ENCODE measurements around the gene EZR. TPM values are rescaled to one million over a fixed set of nuclear protein-coding genes. Genes with fewer than 3 reads are reported as not detected.

Gene EZR
- total and polyA plus RNA-seq, 7 donors = 19.1 to 61.7 (median 30.9) TPM

DNA sequence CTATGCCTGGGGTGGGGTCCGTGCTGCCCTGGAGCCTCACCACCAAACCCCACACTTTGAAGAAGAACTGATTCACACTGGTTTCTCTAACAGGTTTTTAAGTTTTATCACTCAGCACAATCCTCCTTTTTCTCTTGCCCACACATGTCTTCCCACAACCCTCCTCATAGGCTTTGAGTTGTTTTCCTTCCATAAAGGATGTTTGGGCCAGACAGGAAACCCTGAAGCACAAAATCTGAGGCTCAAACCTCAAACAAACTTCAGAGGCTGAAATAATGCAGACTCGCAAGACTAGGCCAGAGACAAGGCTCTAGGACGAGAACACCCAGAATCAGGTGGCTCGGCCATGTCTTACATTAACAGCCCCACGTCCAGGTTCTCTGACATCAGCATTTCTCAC is 35.3 kb downstream of the EZR start:
- no peak for ATAC-seq
- Histone ChIP-seq H3K27me3 (ENCODE audit: insufficient read depth in 3 of 3, low read length in 2 of 3) (no peaks in the 10 kb centered on the region), H3K36me3 (ENCODE audit: insufficient read depth in 1 of 2, low read depth in 1 of 2) (peaks cover 0 to 86% of the 10 kb centered on the region in 2 donors), H3K27ac (no peak overlapping the region), H3K9me3 (no peaks in the 10 kb centered on the region), H3K4me3 (no peak overlapping the region), H3K4me1 (no peaks in the 10 kb centered on the region)
- 96 to 99% (median 98%) methylated on average over 5 of the region's 5 CpGs for WGBS, 3 donors
- intact Hi-C loops (cut with DNase I) = no loop called here
- TF ChIP-seq, protein P1, sequence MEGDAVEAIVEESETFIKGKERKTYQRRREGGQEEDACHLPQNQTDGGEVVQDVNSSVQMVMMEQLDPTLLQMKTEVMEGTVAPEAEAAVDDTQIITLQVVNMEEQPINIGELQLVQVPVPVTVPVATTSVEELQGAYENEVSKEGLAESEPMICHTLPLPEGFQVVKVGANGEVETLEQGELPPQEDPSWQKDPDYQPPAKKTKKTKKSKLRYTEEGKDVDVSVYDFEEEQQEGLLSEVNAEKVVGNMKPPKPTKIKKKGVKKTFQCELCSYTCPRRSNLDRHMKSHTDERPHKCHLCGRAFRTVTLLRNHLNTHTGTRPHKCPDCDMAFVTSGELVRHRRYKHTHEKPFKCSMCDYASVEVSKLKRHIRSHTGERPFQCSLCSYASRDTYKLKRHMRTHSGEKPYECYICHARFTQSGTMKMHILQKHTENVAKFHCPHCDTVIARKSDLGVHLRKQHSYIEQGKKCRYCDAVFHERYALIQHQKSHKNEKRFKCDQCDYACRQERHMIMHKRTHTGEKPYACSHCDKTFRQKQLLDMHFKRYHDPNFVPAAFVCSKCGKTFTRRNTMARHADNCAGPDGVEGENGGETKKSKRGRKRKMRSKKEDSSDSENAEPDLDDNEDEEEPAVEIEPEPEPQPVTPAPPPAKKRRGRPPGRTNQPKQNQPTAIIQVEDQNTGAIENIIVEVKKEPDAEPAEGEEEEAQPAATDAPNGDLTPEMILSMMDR (IDR thresholded peaks at IDR 0.05) = no peak
- DNase-seq = no peak

DNA sequence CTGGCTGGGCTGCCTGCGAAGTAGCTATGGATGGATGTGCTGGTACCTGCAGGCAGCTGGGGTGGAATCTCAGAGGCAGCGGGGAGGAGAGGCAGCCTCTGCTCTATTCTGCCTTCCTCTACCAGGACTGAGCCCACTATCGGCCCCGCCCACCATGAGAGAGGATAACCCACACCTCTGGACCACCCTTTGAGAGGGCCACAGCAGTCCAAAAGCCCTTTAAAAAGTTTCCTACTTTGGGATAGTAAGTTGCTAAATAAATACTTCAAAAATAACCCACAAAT is 36.1 kb downstream of the EZR start:
- no peak for ATAC-seq
- 73 to 95% (median 74%) methylated on average over 3 to 4 of the region's 4 CpGs for WGBS, 3 donors

GRCh38 chr6:158782432-158783166 is 36.6 kb downstream of the EZR start:
- no peak for ATAC-seq
- intact Hi-C loops (cut with DNase I) = no loop called here
- 76 to 92% (median 87%) methylated on average over 11 of the region's 11 CpGs for WGBS, 3 donors
- no peaks in the 10 kb centered on the region for H3K27me3 ChIP-seq (ENCODE audit: insufficient read depth in 3 of 3, low read length in 2 of 3)
- no peaks in the 10 kb centered on the region for H3K9me3 ChIP-seq
- H3K36me3 ChIP-seq (ENCODE audit: insufficient read depth in 1 of 2, low read depth in 1 of 2) = peaks cover 0 to 79% of the 10 kb centered on the region in 2 donors
- TF ChIP-seq, protein P1 (IDR thresholded peaks at IDR 0.05) = no peak
- no peak overlapping the region for H3K27ac ChIP-seq
- no peak for DNase-seq
- no peak overlapping the region for H3K4me3 ChIP-seq
- no peaks in the 10 kb centered on the region for H3K4me1 ChIP-seq

More for the DNA sequence above, 36.1 kb downstream of the EZR start:
- Histone ChIP-seq H3K4me3 (no peak overlapping the region), H3K36me3 (ENCODE audit: insufficient read depth in 1 of 2, low read depth in 1 of 2) (peaks cover 0 to 83% of the 10 kb centered on the region in 2 donors), H3K9me3 (no peaks in the 10 kb centered on the region), H3K4me1 (no peaks in the 10 kb centered on the region), H3K27me3 (ENCODE audit: insufficient read depth in 3 of 3, low read length in 2 of 3) (no peaks in the 10 kb centered on the region), H3K27ac (no peak overlapping the region)
- TF ChIP-seq, protein P1 (IDR thresholded peaks at IDR 0.05) = no peak
- intact Hi-C loops (cut with DNase I) = no loop called here
- DNase-seq = no peak

DNA sequence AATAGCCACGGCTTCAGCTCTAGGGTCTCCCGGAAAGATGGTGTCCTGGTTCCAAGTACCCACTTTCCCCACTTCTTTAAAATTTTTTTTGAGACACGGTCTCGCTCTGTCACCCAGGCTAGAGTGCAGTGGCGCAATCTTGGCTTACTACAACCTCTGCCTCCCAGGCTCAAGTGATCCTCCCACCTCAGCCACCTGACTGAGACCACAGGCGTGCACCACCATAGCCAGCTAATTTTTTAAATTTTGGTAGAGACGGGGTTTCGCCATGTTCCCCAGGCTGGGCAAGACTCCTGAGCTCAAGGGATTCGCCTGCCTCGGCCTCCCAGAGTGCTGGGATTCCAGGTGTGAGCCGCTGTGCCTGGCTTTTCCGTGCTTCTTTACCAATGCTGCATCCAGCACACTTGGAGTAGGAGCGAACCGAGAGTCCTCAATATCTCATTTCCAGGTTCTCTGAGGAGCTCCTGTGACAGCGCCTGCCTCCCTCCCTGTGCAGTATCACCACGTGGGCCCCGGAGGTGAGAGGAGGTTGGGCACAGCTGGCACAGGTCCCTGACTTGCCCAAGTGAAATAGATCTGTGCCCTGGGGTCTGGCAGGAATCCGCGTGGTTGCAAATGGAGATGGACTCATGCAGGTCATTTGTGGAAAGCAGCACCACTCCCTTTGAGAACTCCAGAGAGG is 37.3 kb downstream of the EZR start:
- Histone ChIP-seq H3K27ac (no peak overlapping the region), H3K9me3 (no peaks in the 10 kb centered on the region), H3K36me3 (ENCODE audit: insufficient read depth in 1 of 2, low read depth in 1 of 2) (peaks cover 0 to 71% of the 10 kb centered on the region in 2 donors), H3K27me3 (ENCODE audit: insufficient read depth in 3 of 3, low read length in 2 of 3) (no peaks in the 10 kb centered on the region), H3K4me3 (no peak overlapping the region), H3K4me1 (no peaks in the 10 kb centered on the region)
- DNase-seq (no peak), ATAC-seq (peak; percentile 27 to 84 (median 38))
- WGBS, 3 donors = 77 to 85% (median 80%) methylated on average over 19 of the region's 19 CpGs
- TF ChIP-seq, protein P1 (IDR thresholded peaks at IDR 0.05) = no peak
- intact Hi-C loops (cut with DNase I) = no loop called here

Measured in psoas muscle (tissue), 8 donors.